Neural progenitor cell (in vitro differentiated cells): ENCODE measurements around the gene TCF3. TPM values are rescaled to one million over a fixed set of nuclear protein-coding genes. Genes with fewer than 3 reads are reported as not detected.
"Not testable (repeated sequence)": the region's sequence is repeated elsewhere in the genome, so short reads cannot be mapped to it uniquely, and the experiment has no call there.

Experiments used
- DNase-seq: peaks from one replicate; pipeline ENCODE4 v3.0.0-alpha.2; 2016; ENCODE audit warnings: low spot score
- H2AFZ ChIP-seq: fragments of 200-600 bp; sonication (generic); replicated peaks from 2 replicates; pipeline ENCODE4 v1.6.1; 2016; ENCODE audit warnings: antibody characterized with exemption
- H3F3A ChIP-seq: fragments of 200-600 bp; sonication (generic); 2 replicates; pipeline ENCODE4 v1.6.1; 2016; ENCODE audit warnings: antibody characterized with exemption, low read depth
- H3K27ac ChIP-seq: fragments of 200-600 bp; sonication (generic); 2 replicates; pipeline ENCODE4 v1.5.1; 2016; ENCODE audit warnings: mild to moderate bottlenecking
- H3K27me3 ChIP-seq: fragments of 200-600 bp; sonication (generic); 2 replicates; pipeline ENCODE4 v1.6.1; 2016; ENCODE audit warnings: mild to moderate bottlenecking, moderate library complexity
- H3K36me3 ChIP-seq: fragments of 200-600 bp; sonication (generic); 2 replicates; pipeline ENCODE4 v1.5.1; 2016
- H3K4me1 ChIP-seq: fragments of 200-600 bp; sonication (generic); 2 replicates; pipeline ENCODE4 v1.6.1; 2016; ENCODE audit warnings: mixed run types
- H3K4me2 ChIP-seq: fragments of 200-600 bp; sonication (generic); 2 replicates; pipeline ENCODE4 v1.6.1; 2016
- H3K4me3 ChIP-seq: fragments of 200-600 bp; sonication (generic); 2 replicates; pipeline ENCODE4 v1.5.1; 2016
- H3K79me2 ChIP-seq: fragments of 200-600 bp; sonication (generic); 2 replicates; pipeline ENCODE4 v1.6.1; 2016; ENCODE audit warnings: low read depth
- H3K9ac ChIP-seq: fragments of 200-600 bp; sonication (generic); 2 replicates; pipeline ENCODE4 v1.6.1; 2016
- H3K9me3 ChIP-seq: fragments of 200-600 bp; sonication (generic); 2 replicates; pipeline ENCODE4 v1.5.1; 2016; ENCODE audit warnings: low read depth
- H4K20me1 ChIP-seq: fragments of 200-600 bp; sonication (generic); 2 replicates; pipeline ENCODE4 v1.6.1; 2016; ENCODE audit warnings: low read depth
- H3K27ac Mint-ChIP-seq: 3 replicates; pipeline ENCODE4 v1.8.0; 2021; ENCODE audit warnings: mixed read lengths
- H3K27me3 Mint-ChIP-seq: 2 replicates; pipeline ENCODE4 v1.8.0; 2022; ENCODE audit warnings: low read depth, mild to moderate bottlenecking, inconsistent platforms, moderate library complexity, mixed read lengths; ENCODE audit not compliant: insufficient read depth
- H3K36me3 Mint-ChIP-seq: 3 replicates; pipeline ENCODE4 v1.8.0; 2021; ENCODE audit warnings: mixed read lengths
- H3K4me1 Mint-ChIP-seq: 3 replicates; pipeline ENCODE4 v1.8.0; 2021; ENCODE audit warnings: mixed read lengths
- H3K4me3 Mint-ChIP-seq: 3 replicates; pipeline ENCODE4 v1.8.0; 2021; ENCODE audit warnings: mild to moderate bottlenecking, moderate library complexity, mixed read lengths
- H3K9me3 Mint-ChIP-seq: 3 replicates; pipeline ENCODE4 v1.8.0; 2020; ENCODE audit warnings: mixed read lengths
- CTCF ChIP-seq: fragments of 200-600 bp; sonication (generic); IDR thresholded peaks from 2 replicates; pipeline ENCODE4 v1.5.1; 2017; ENCODE audit warnings: antibody characterized with exemption, mild to moderate bottlenecking
- EZH2 ChIP-seq: fragments of 200-600 bp; sonication (generic); IDR thresholded peaks from 2 replicates; pipeline ENCODE4 v1.6.1; 2017; ENCODE audit warnings: antibody characterized with exemption, mild to moderate bottlenecking, moderate library complexity
- EZH2phosphoT487 ChIP-seq: fragments of 200-600 bp; sonication (generic); IDR thresholded peaks from 2 replicates; pipeline ENCODE4 v1.6.1; 2017; ENCODE audit warnings: antibody characterized with exemption
- total RNA-seq: library from RNA; depleted of rRNA; stranded (reverse); fragments of >200 nt; gene quantifications from 2 replicates; pipeline ENCODE4 v1.2.3, GENCODE V29; 2015; ENCODE audit warnings: low replicate concordance

Gene TCF3
- total RNA-seq, 1 donor from 2014 or later = 131 TPM

GRCh38 chr19:1645299-1645698, 7.1 kb downstream of the TCF3 start:
- peaks cover 8% of the 10 kb centered on the region for H3K27me3 Mint-ChIP-seq
- DNase-seq = no peak
- H3K79me2 ChIP-seq = peaks cover 100% of the 10 kb centered on the region
- no peak overlapping the region for H3K27ac Mint-ChIP-seq
- H3K4me1 ChIP-seq = peaks cover 6% of the 10 kb centered on the region
- peaks cover 2% of the 10 kb centered on the region for H3K9me3 Mint-ChIP-seq
- H3K36me3 ChIP-seq = peaks cover 6% of the 10 kb centered on the region
- H3K9ac ChIP-seq = no peak overlapping the region
- peaks cover 13% of the 10 kb centered on the region for H3K36me3 Mint-ChIP-seq
- H3K9me3 ChIP-seq = no peaks in the 10 kb centered on the region
- no peak overlapping the region for H3K4me3 ChIP-seq
- H3F3A ChIP-seq = peaks cover 11% of the 10 kb centered on the region
- no peak overlapping the region for H3K27ac ChIP-seq
- H3K4me3 Mint-ChIP-seq = no peak overlapping the region
- H3K4me2 ChIP-seq = no peak overlapping the region
- TF ChIP-seq EZH2 (no peak), CTCF (no peak), EZH2phosphoT487 (no peak)
- H4K20me1 ChIP-seq = peaks cover 100% of the 10 kb centered on the region
- no peaks in the 10 kb centered on the region for H3K27me3 ChIP-seq
- peaks cover 5% of the 10 kb centered on the region for H3K4me1 Mint-ChIP-seq
- no peak overlapping the region for H2AFZ ChIP-seq

GRCh38 chr19:1644070-1644469, 8.3 kb downstream of the TCF3 start:
- Mint-ChIP-seq H3K27ac (no peak overlapping the region), H3K27me3 (peaks cover 8% of the 10 kb centered on the region), H3K4me3 (no peak overlapping the region), H3K9me3 (peaks cover 2% of the 10 kb centered on the region), H3K36me3 (peaks cover 21% of the 10 kb centered on the region), H3K4me1 (peaks cover 2% of the 10 kb centered on the region)
- TF ChIP-seq CTCF (no peak), EZH2 (no peak), EZH2phosphoT487 (no peak)
- Histone ChIP-seq H3K4me3 (no peak overlapping the region), H4K20me1 (peaks cover 100% of the 10 kb centered on the region), H3K27ac (no peak overlapping the region), H2AFZ (no peak overlapping the region), H3K79me2 (peaks cover 100% of the 10 kb centered on the region), H3K27me3 (no peaks in the 10 kb centered on the region), H3K9me3 (no peaks in the 10 kb centered on the region), H3K4me1 (no peaks in the 10 kb centered on the region), H3F3A (peaks cover 10% of the 10 kb centered on the region), H3K4me2 (no peak overlapping the region), H3K36me3 (no peaks in the 10 kb centered on the region), H3K9ac (no peak overlapping the region)
- no peak for DNase-seq

- DNase-seq, H3K4me2 ChIP-seq, H3K27me3 ChIP-seq, H3K4me1 Mint-ChIP-seq, H3K9me3 Mint-ChIP-seq, H2AFZ ChIP-seq, H3K27ac ChIP-seq, H3K36me3 ChIP-seq, H3K9ac ChIP-seq, H3K4me3 ChIP-seq, H3K4me1 ChIP-seq, H3K4me3 Mint-ChIP-seq, H3K9me3 ChIP-seq, H3K27ac Mint-ChIP-seq: not testable (repeated sequence)
- Histone ChIP-seq H4K20me1 (peaks cover 100% of the 10 kb centered on the region), H3F3A (peaks cover 13% of the 10 kb centered on the region), H3K79me2 (peaks cover 100% of the 10 kb centered on the region)
- Mint-ChIP-seq H3K27me3 (peaks cover 13% of the 10 kb centered on the region), H3K36me3 (peaks cover 33% of the 10 kb centered on the region)
These were observed 11.4 kb downstream of the TCF3 start for GRCh38 chr19:1640893-1641448.

GRCh38 chr19:1636325-1637236, 15.8 kb downstream of the TCF3 start:
- no peaks in the 10 kb centered on the region for H3K4me1 ChIP-seq
- H2AFZ ChIP-seq = no peak overlapping the region
- no peak for DNase-seq
- no peaks in the 10 kb centered on the region for H3K27me3 ChIP-seq
- H3K9ac ChIP-seq = no peak overlapping the region
- H3K9me3 Mint-ChIP-seq = peaks cover 2% of the 10 kb centered on the region
- peaks cover 100% of the 10 kb centered on the region for H4K20me1 ChIP-seq
- H3K27ac ChIP-seq = no peak overlapping the region
- H3K27me3 Mint-ChIP-seq = peaks cover 10% of the 10 kb centered on the region
- H3K36me3 ChIP-seq = peaks cover 5% of the 10 kb centered on the region
- H3K79me2 ChIP-seq = peaks cover 99% of the 10 kb centered on the region
- no peaks in the 10 kb centered on the region for H3K4me1 Mint-ChIP-seq
- H3K4me3 ChIP-seq = no peak overlapping the region
- no peak for TF ChIP-seq EZH2phosphoT487
- TF ChIP-seq CTCF = no peak
- no peak for TF ChIP-seq EZH2
- no peak overlapping the region for H3K4me3 Mint-ChIP-seq
- H3K9me3 ChIP-seq = no peaks in the 10 kb centered on the region
- no peak overlapping the region for H3K27ac Mint-ChIP-seq
- peaks cover 34% of the 10 kb centered on the region for H3K36me3 Mint-ChIP-seq
- no peak overlapping the region for H3K4me2 ChIP-seq
- peaks cover 6% of the 10 kb centered on the region for H3F3A ChIP-seq
